ENCODE measurements around the gene PCDH20.
"Not testable (repeated sequence)": the region's sequence is repeated elsewhere in the genome, so short reads cannot be mapped to it uniquely, and the experiment has no call there.

PCDH20 gene

GRCh38 chr13:61415749-61416148, at the start of gene PCDH20:
TSS of gene PCDH20 (minus strand) at chr13:61415849. CDS start at chr13:61415158, 691 bp downstream.
- DNase-seq (ENCODE audit: extremely low read depth in 1 of 2, low read depth in 1 of 2), result no peak

- no peak for DNase-seq (ENCODE audit: extremely low read depth in 1 of 2, low read depth in 1 of 2)
These were observed 47.4 kb upstream of the PCDH20 start for GRCh38 chr13:61463024-61463423.

GRCh38 chr13:61453121-61453520, 37.5 kb upstream of the PCDH20 start:
- DNase-seq (ENCODE audit: extremely low read depth in 1 of 2, low read depth in 1 of 2), result no peak

GRCh38 chr13:61432029-61432428, 16.4 kb upstream of the PCDH20 start:
- DNase-seq (ENCODE audit: extremely low read depth in 1 of 2, low read depth in 1 of 2), result no peak

GRCh38 chr13:61423915-61424314, 8.3 kb upstream of the PCDH20 start:
- no peak for DNase-seq (ENCODE audit: extremely low read depth in 1 of 2, low read depth in 1 of 2)

- DNase-seq (ENCODE audit: extremely low read depth in 1 of 2, low read depth in 1 of 2), result no peak
These were observed 1.5 kb upstream of the PCDH20 start for GRCh38 chr13:61417086-61417570.

GRCh38 chr13:61415058-61415721, 459 bp downstream of the PCDH20 start:
- DNase-seq (ENCODE audit: extremely low read depth in 1 of 2, low read depth in 1 of 2), result no peak

- no peak for DNase-seq (ENCODE audit: extremely low read depth in 1 of 2, low read depth in 1 of 2)
These were observed 977 bp downstream of the PCDH20 start for GRCh38 chr13:61414686-61415057.

- no peak for DNase-seq (ENCODE audit: extremely low read depth in 1 of 2, low read depth in 1 of 2)
These were observed 1.8 kb downstream of the PCDH20 start for GRCh38 chr13:61413572-61414535.

- no peak for DNase-seq (ENCODE audit: extremely low read depth in 1 of 2, low read depth in 1 of 2)
These were observed 4.9 kb downstream of the PCDH20 start for GRCh38 chr13:61410669-61411297.

GRCh38 chr13:61410266-61410665, 5.4 kb downstream of the PCDH20 start:
- DNase-seq (ENCODE audit: extremely low read depth in 1 of 2, low read depth in 1 of 2), result no peak

GRCh38 chr13:61408571-61408970, 7.1 kb downstream of the PCDH20 start:
- no peak for DNase-seq (ENCODE audit: extremely low read depth in 1 of 2, low read depth in 1 of 2)

- DNase-seq (ENCODE audit: extremely low read depth in 1 of 2, low read depth in 1 of 2), result no peak
These were observed 9.4 kb downstream of the PCDH20 start for GRCh38 chr13:61406275-61406674.

GRCh38 chr13:61396121-61396520, 19.5 kb downstream of the PCDH20 start:
- DNase-seq (ENCODE audit: extremely low read depth in 1 of 2, low read depth in 1 of 2), result no peak

GRCh38 chr13:61391426-61391825, 24.2 kb downstream of the PCDH20 start:
- no peak for DNase-seq (ENCODE audit: extremely low read depth in 1 of 2, low read depth in 1 of 2)

GRCh38 chr13:61387694-61388093, 28.0 kb downstream of the PCDH20 start:
- no peak for DNase-seq (ENCODE audit: extremely low read depth in 1 of 2, low read depth in 1 of 2)

GRCh38 chr13:61383111-61383510, 32.5 kb downstream of the PCDH20 start:
- no peak for DNase-seq (ENCODE audit: extremely low read depth in 1 of 2, low read depth in 1 of 2)

- DNase-seq (ENCODE audit: extremely low read depth in 1 of 2, low read depth in 1 of 2), result no peak
These were observed 45.1 kb downstream of the PCDH20 start for GRCh38 chr13:61370520-61370919.

- DNase-seq (ENCODE audit: extremely low read depth in 1 of 2, low read depth in 1 of 2), result not testable (repeated sequence)
These were observed 51.0 kb downstream of the PCDH20 start for GRCh38 chr13:61364690-61365089.

- no peak for DNase-seq (ENCODE audit: extremely low read depth in 1 of 2, low read depth in 1 of 2)
These were observed 53.1 kb downstream of the PCDH20 start for GRCh38 chr13:61362522-61362921.
